Heart left ventricle (tissue), 16 donors: ENCODE data around the gene AXDND1. TPM values are rescaled to one million over a fixed set of nuclear protein-coding genes. Genes with fewer than 3 reads are reported as not detected.

Experiments
- ATAC-seq, 4 donors: fragments of 200-7000 bp; cut with Tn5 transposase; one replicate each; pipeline ENCODE4 v1.9.1; 2020 to 2022; ENCODE audit warnings: moderate library complexity in 4 of 4, mild to moderate bottlenecking in 3 of 4, moderate number of reproducible peaks in 1 of 4
- DNase-seq, 5 donors: peaks; one replicate each; pipeline ENCODE4 v3.0.0-alpha.2; 2020
- H3K27ac ChIP-seq, 12 donors: fragments of 200-600 bp; sonication (generic) in 4 of 12; one replicate each; pipeline versions ENCODE4 v1.5.0 to v1.8.0; 2016 to 2022; ENCODE audit warnings: mild to moderate bottlenecking in 2 of 12
- H3K27me3 ChIP-seq, 9 donors: fragments of 200-600 bp; sonication (generic) in 2 of 9; one replicate each; pipeline versions ENCODE4 v1.5.1 to v1.8.0; 2016 to 2022; ENCODE audit warnings: mild to moderate bottlenecking in 3 of 9
- H3K36me3 ChIP-seq, 9 donors: fragments of 200-600 bp; sonication (generic) in 2 of 9; one replicate each; pipeline versions ENCODE4 v1.5.0 to v1.8.0; 2018 to 2022; ENCODE audit warnings: mild to moderate bottlenecking in 2 of 9
- H3K4me1 ChIP-seq, 12 donors: fragments of 200-600 bp; sonication (generic) in 4 of 12; one replicate each; pipeline versions ENCODE4 v1.5.0 to v1.8.0; 2016 to 2022; ENCODE audit warnings: mild to moderate bottlenecking in 3 of 12
- H3K4me3 ChIP-seq, 12 donors: fragments of 200-600 bp; sonication (generic) in 4 of 12; one replicate each; pipeline versions ENCODE4 v1.5.0 to v1.8.0; 2017 to 2022; ENCODE audit warnings: mild to moderate bottlenecking in 9 of 12, moderate library complexity in 4 of 12
- H3K9me3 ChIP-seq, 12 donors: fragments of 200-600 bp; sonication (generic) in 4 of 12; one replicate each; pipeline versions ENCODE4 v1.5.0 to v1.8.0; 2016 to 2022; ENCODE audit warnings: mild to moderate bottlenecking in 1 of 12
- CTCF ChIP-seq, 12 donors: fragments of 200-600 bp; sonication (generic) in 4 of 12; IDR thresholded peaks; one replicate each; pipeline versions ENCODE4 v1.5.0 to v1.8.0; 2018 to 2022; ENCODE audit warnings: antibody characterized with exemption in 12 of 12, mild to moderate bottlenecking in 5 of 12
- POLR2A ChIP-seq, 2 donors: fragments of 450-650 bp; IDR thresholded peaks; one replicate each; pipeline ENCODE4 v1.6.1; 2017; ENCODE audit warnings: antibody characterized with exemption in 2 of 2, mild to moderate bottlenecking in 2 of 2, moderate library complexity in 2 of 2
- WGBS, 4 donors: extraction: QIAGEN DNeasy Blood & Tissue Kit in 2 of 4; methylation state at CpG; one replicate each; pipeline versions ENCODE4 v1.1.5 to v1.1.7; 2013 to 2018; 5-methylcytosine and 5-hydroxymethylcytosine counted together
- intact Hi-C, 10 donors: fragments of 100-400 bp; cut with DNase I; formaldehyde crosslinking; loops; one replicate each; pipeline versions ENCODE4 v1.11.1 to v1.14.2; 2022
- polyA plus RNA-seq, 2 donors: library from polyadenylated mRNA; stranded (reverse); fragments of 200-250 nt; gene quantifications; one replicate each; pipeline ENCODE4 v1.2.3, GENCODE V29; 2013
- total RNA-seq, 9 donors: library from RNA; depleted of rRNA in 2 of 9; stranded (reverse); fragments of >200 nt in 2 of 9; fragmentation: NEBNext Ultra II Directional in 3 of 9; extraction: Animal tissue kit (Norgen Biotek cat#: 25700) in 3 of 9; gene quantifications; one replicate each; pipeline versions ENCODE4 v1.1.0 to v1.2.4, GENCODE V29; 2016 to 2023
- donor health status: ischemic (EF 13 %, LVEDD 7.1; RV severe dilation, severe dysfunction).
- donor health status: healthy with polysubstance abuse.
- donor health status: DM: no; HTN: yes; CAD: no.
- donor health status: DM: no; HTN: no; CAD: no.
- donor health status: ischemic (EF 25% LVEDD 6.9; RV normal size, moderate dysfunction).
- donor health status: ischemic (EF 25% LVEDD 5.7; RV mildly dilated, moderate dysfunction).
- donor health status: healthy.
- donor health status: DM: yes; HTN: yes; CAD: no.
- donor health status: ischemic (EF 35%, LVEDD 5.7; RV mildly dilated, moderate dysfunction).
- donor health status: nonischemic (EF 11% LVEDD 7.7; RV severe dilation, severe dysfunction).
- donor health status: DM: yes; HTN: yes; CAD: no.
- donor health status: PGD.
- donor health status: ischemic (EF 29% LVEDD 5.4; RV normal size, mild dysfunction).
- donor health status: nonischemic (EF 23%, LVEDD 6.1; RV moderate dilation, normal function).

Gene AXDND1
- total and polyA plus RNA-seq, 11 donors: 0.08 to 0.16 TPM; not detected in 9

GRCh38 chr1:179599623-179600249 is 234.0 kb downstream of the AXDND1 start:
- DNase-seq: no peak
- ATAC-seq: no peak
- Histone ChIP-seq H3K4me3 (no peak overlapping the region), H3K27ac (no peak overlapping the region), H3K27me3 (peaks cover 0 to 27% (median 4%) of the 10 kb centered on the region in 9 donors), H3K36me3 (no peaks in the 10 kb centered on the region), H3K4me1 (no peaks in the 10 kb centered on the region), H3K9me3 (peaks cover 0 to 6% (median 0%) of the 10 kb centered on the region in 12 donors)
- no peak for TF ChIP-seq POLR2A (IDR thresholded peaks at IDR 0.05)
- peak in 9 of 12 donors; percentile 14 to 38 (median 20) for TF ChIP-seq CTCF (IDR thresholded peaks at IDR 0.05)
- intact Hi-C loops: no loop called here

DNA sequence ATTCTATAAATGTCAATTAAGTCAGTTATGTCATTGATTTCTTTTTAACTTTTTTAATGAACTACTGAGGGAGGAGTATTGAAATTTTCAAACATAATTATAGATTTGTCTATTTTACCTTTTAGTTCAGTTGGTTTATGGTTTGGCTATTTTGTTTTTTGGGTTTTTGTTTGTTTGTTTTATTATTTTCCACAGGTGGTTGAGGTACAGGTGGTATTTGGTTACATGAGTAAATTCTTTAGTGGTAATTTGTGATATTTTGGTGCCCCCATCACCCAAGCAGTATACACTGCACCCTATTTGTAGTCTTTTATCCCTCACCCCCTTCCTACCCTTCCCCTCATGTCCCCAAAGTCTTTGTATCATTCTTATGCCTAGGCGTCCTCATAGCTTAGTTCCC is 235.3 kb downstream of the AXDND1 start:
- ATAC-seq (no peak), DNase-seq (no peak)
- peaks cover 0 to 6% (median 0%) of the 10 kb centered on the region in 12 donors for H3K9me3 ChIP-seq
- H3K27me3 ChIP-seq: peaks cover 0 to 21% (median 3%) of the 10 kb centered on the region in 9 donors
- 75 to 96% (median 87%) methylated on average over 1 of the region's 1 CpG for WGBS, 4 donors
- no peaks in the 10 kb centered on the region for H3K36me3 ChIP-seq
- TF ChIP-seq CTCF (IDR thresholded peaks at IDR 0.05): no peak
- no peak overlapping the region for H3K4me3 ChIP-seq
- intact Hi-C loops: no loop called here
- no peaks in the 10 kb centered on the region for H3K4me1 ChIP-seq
- H3K27ac ChIP-seq: no peak overlapping the region

Other genes with a start within 250 kb of the AXDND1 start
- 10 to 100 TPM in 6 of 9 donors, 1 to 10 TPM in 3; 7.0 to 22.0 (median 10.5) TPM for gene ABL2, start 136.3 kb upstream of the AXDND1 start, total RNA-seq
- gene ABL2, start 136.3 kb upstream of the AXDND1 start, polyA plus RNA-seq: 1 to 10 TPM; 2.5 to 6.6 TPM
- gene SOAT1, start 72.2 kb upstream of the AXDND1 start, total RNA-seq: 10 to 100 TPM in 3 of 9 donors, 1 to 10 TPM in 6; 5.5 to 34.8 (median 8.1) TPM
- gene SOAT1, start 72.2 kb upstream of the AXDND1 start, polyA plus RNA-seq: 1 to 10 TPM; 2.0 to 4.8 TPM
- not detected for gene NPHS2, start 210.0 kb downstream of the AXDND1 start, total RNA-seq
- gene NPHS2, start 210.0 kb downstream of the AXDND1 start, polyA plus RNA-seq: not detected
- gene TDRD5, start 225.9 kb downstream of the AXDND1 start, total RNA-seq: under 1 TPM in 1 of 9 donors, not detected in 8; 0.34 TPM
- gene TDRD5, start 225.9 kb downstream of the AXDND1 start, polyA plus RNA-seq: not detected